ENCODE data around the gene CLEC2D. TPM values are rescaled to one million over a fixed set of nuclear protein-coding genes. Genes with fewer than 3 reads are reported as not detected.
"Not testable (repeated sequence)": the region's sequence is repeated elsewhere in the genome, so short reads cannot be mapped to it uniquely, and the experiment has no call there.

Gene CLEC2D
- total and polyA plus RNA-seq, 9 donors: 2.4 to 16.1 (median 10.8) TPM

DNA sequence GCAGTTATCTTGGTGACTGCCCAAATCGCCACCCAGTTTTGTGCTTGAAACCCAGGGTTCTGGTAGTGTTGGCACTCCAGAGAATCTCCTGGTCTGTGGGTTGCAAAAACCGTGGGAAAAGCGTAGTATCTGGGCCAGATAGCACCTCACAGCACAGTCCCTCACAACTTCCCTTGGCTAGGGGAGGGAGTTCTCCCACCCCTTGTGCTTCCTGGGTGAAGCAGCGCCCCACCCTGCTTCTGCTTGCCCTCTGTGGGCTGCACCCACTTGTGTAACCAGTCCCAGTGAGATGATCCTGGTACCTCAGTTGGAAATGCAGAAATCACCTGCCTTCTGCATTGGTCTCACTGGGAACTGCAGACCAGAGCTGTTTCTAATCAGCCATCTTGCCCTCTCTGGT lies 16.4 kb downstream of the CLEC2D start:
- TF ChIP-seq POLR2A (IDR thresholded peaks at IDR 0.05): no peak
- TF ChIP-seq EP300 (IDR thresholded peaks at IDR 0.05): no peak
- no peak for TF ChIP-seq CTCF (IDR thresholded peaks at IDR 0.05)
- no peaks in the 10 kb centered on the region for H3K36me3 ChIP-seq
- 88 to 94% (median 92%) methylated on average over 4 of the region's 4 CpGs for WGBS, 3 donors

DNA sequence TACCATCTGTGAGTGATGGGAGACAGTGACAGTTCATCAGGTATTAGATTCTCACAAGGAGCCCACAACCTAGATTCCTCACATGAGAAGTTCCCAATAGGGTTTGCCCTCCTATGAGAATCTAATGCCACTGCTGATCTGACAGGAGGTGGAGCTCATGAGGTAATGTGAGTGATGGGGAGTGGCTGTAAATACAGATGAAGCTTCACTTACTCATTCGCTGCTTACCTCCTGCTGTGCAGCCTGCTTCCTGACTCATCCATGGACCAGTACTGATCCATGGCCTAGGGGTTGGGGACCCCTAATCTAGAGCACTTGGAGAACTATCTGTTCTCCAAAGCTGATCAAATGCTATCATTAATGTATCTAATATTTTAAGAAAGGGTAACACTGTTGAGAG lies 17.7 kb downstream of the CLEC2D start:
- WGBS, 3 donors: 79 to 92% (median 82%) methylated on average over 1 of the region's 1 CpG
- TF ChIP-seq CTCF (IDR thresholded peaks at IDR 0.05): no peak
- TF ChIP-seq POLR2A (IDR thresholded peaks at IDR 0.05): no peak
- TF ChIP-seq EP300 (IDR thresholded peaks at IDR 0.05): no peak
- Histone ChIP-seq H3K27ac (no peak overlapping the region), H3K4me1 (ENCODE audit: insufficient read depth) (no peaks in the 10 kb centered on the region), H3K9me3 (no peaks in the 10 kb centered on the region), H3K4me3 (no peak overlapping the region), H3K27me3 (no peaks in the 10 kb centered on the region), H3K36me3 (no peaks in the 10 kb centered on the region)
- intact Hi-C loops (cut with DNase I): no loop called here
- no peak for DNase-seq

More for the DNA sequence above, 16.4 kb downstream of the CLEC2D start:
- Histone ChIP-seq H3K27ac (no peak overlapping the region), H3K4me3 (no peak overlapping the region), H3K9me3 (no peaks in the 10 kb centered on the region), H3K27me3 (no peaks in the 10 kb centered on the region), H3K4me1 (ENCODE audit: insufficient read depth) (no peaks in the 10 kb centered on the region)
- intact Hi-C loops (cut with DNase I): no loop called here
- no peak for DNase-seq

DNA sequence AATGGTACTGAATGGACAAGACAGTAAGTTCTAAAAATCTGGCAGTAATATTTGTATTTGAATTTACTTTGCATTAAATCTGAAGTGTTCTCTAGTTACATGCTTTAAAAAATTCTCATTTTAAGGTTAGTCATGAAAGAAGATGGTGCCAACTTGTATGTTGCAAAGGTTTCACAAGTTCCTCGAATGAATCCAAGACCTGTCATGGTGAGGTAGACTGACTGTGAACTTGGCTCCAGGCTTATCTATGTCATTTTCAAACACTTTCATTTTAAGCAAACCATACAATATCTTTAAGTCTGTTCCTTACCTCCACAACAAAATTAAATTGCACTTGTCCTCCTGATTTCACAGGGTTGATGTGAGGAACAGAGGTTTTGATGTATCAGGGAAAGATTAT lies 23.4 kb downstream of the CLEC2D start:
- no peaks in the 10 kb centered on the region for H3K4me1 ChIP-seq (ENCODE audit: insufficient read depth)
- DNase-seq: no peak
- 88 to 97% (median 95%) methylated on average over 1 of the region's 1 CpG for WGBS, 3 donors
- no peaks in the 10 kb centered on the region for H3K9me3 ChIP-seq
- H3K27ac ChIP-seq: no peak overlapping the region
- TF ChIP-seq POLR2A (IDR thresholded peaks at IDR 0.05): no peak
- no peak for TF ChIP-seq CTCF (IDR thresholded peaks at IDR 0.05)
- TF ChIP-seq EP300 (IDR thresholded peaks at IDR 0.05): no peak
- no peaks in the 10 kb centered on the region for H3K36me3 ChIP-seq
- H3K27me3 ChIP-seq: no peaks in the 10 kb centered on the region
- no peak overlapping the region for H3K4me3 ChIP-seq
- intact Hi-C loops (cut with DNase I): no loop called here

DNA sequence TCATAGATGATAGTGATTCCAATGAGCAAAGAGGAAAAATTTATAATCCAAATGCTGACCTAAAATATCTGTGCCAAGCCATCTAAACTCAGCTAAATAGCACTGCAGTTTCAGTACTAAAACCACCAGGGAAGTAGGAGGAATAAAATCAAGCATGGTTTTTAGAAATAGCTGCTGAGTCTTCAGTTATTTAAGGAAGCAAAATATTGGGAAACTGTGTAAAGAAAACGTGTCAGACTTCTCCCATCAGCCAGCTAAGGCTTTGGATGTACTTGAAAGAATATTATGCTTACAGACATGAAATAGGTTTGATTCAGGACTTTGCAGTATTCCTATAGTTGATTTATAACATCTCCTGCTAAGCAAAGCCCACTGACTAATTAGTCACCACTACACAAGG lies 24.7 kb downstream of the CLEC2D start:
- 76 to 79% (median 78%) methylated on average over 1 of the region's 1 CpG for WGBS, 3 donors
- no peaks in the 10 kb centered on the region for H3K4me1 ChIP-seq (ENCODE audit: insufficient read depth)
- intact Hi-C loops (cut with DNase I): no loop called here
- H3K4me3 ChIP-seq: no peak overlapping the region
- no peak for TF ChIP-seq EP300 (IDR thresholded peaks at IDR 0.05)
- no peak for TF ChIP-seq CTCF (IDR thresholded peaks at IDR 0.05)
- TF ChIP-seq POLR2A (IDR thresholded peaks at IDR 0.05): no peak
- DNase-seq: no peak
- H3K36me3 ChIP-seq: no peaks in the 10 kb centered on the region
- no peak overlapping the region for H3K27ac ChIP-seq
- H3K9me3 ChIP-seq: no peaks in the 10 kb centered on the region
- no peaks in the 10 kb centered on the region for H3K27me3 ChIP-seq

DNA sequence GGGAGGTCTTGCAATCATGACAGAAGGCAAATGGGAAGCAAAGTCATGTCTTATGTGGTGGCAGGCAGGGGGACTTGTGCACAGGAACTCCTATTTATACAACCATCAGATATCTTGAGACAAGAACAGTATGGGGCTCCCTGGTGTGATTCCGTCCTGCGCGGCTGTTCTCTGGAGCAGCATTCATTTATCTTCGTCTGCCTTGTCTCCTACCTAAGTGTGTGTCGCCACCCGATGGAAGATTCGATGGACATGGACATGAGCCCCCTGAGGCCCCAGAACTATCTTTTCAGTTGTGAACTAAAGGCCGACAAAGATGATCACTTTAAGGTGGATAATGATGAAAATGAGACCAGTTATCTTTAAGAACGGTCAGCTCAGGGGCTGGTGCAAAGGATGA lies 25.6 kb downstream of the CLEC2D start:
- H3K4me1 ChIP-seq (ENCODE audit: insufficient read depth); H3K9me3 ChIP-seq; H3K36me3 ChIP-seq; H3K27ac ChIP-seq; H3K27me3 ChIP-seq; intact Hi-C loops (cut with DNase I); H3K4me3 ChIP-seq; DNase-seq: not testable (repeated sequence)
- WGBS, 3 donors: 95 to 97% (median 96%) methylated on average over 9 of the region's 9 CpGs

GRCh38 chr12:9695661-9696060 lies 26.1 kb downstream of the CLEC2D start:
- H3K4me3 ChIP-seq; H3K36me3 ChIP-seq; H3K27me3 ChIP-seq; H3K27ac ChIP-seq; H3K9me3 ChIP-seq; H3K4me1 ChIP-seq (ENCODE audit: insufficient read depth); DNase-seq; intact Hi-C loops (cut with DNase I): not testable (repeated sequence)
- 95 to 97% (median 95%) methylated on average over 3 of the region's 3 CpGs for WGBS, 3 donors

All from ovary (tissue), 9 donors.